ENCODE results near the gene PDE10A.

The PDE10A gene

DNA sequence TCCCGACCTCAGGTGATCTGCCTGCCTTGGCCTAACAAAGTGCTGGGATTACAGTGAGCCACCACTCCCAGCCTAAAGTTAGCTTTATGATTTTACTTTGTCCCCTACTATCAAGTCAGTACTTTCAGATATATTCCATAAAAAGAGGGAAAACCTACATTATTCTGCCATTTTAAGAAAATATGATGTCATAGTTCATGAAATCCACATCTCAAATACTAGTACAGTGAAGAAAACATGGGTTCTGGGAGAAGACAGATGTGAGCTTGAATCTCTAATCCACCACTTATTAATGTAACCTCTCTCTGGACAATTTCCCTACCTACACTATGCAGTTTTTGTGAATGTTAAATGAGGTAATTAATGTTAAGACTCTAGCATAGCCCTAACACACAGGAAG lies 74.5 kb downstream of the PDE10A start:
- H3K9me2 ChIP-seq (replicated peaks; ENCODE audit: insufficient read depth, low read length): no peaks in the 10 kb centered on the region
- no peaks in the 10 kb centered on the region for H4K20me1 ChIP-seq (ENCODE audit: low read depth, low read length)
- no peak overlapping the region for H3K27ac ChIP-seq (ENCODE audit: low read depth, low read length)
- H3K79me2 ChIP-seq (ENCODE audit: insufficient read depth, low read length): no peaks in the 10 kb centered on the region
- TF ChIP-seq EZH2phosphoT487 (conservative IDR thresholded peaks at IDR 0.05; ENCODE audit: low read length): no peak
- TF ChIP-seq, protein P1, sequence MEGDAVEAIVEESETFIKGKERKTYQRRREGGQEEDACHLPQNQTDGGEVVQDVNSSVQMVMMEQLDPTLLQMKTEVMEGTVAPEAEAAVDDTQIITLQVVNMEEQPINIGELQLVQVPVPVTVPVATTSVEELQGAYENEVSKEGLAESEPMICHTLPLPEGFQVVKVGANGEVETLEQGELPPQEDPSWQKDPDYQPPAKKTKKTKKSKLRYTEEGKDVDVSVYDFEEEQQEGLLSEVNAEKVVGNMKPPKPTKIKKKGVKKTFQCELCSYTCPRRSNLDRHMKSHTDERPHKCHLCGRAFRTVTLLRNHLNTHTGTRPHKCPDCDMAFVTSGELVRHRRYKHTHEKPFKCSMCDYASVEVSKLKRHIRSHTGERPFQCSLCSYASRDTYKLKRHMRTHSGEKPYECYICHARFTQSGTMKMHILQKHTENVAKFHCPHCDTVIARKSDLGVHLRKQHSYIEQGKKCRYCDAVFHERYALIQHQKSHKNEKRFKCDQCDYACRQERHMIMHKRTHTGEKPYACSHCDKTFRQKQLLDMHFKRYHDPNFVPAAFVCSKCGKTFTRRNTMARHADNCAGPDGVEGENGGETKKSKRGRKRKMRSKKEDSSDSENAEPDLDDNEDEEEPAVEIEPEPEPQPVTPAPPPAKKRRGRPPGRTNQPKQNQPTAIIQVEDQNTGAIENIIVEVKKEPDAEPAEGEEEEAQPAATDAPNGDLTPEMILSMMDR (IDR thresholded peaks at IDR 0.05; ENCODE audit: insufficient read depth, low read length, poor library complexity, severe bottlenecking): no peak
- no peak overlapping the region for H3K4me3 ChIP-seq (ENCODE audit: insufficient read depth, low read length, poor library complexity, severe bottlenecking)
- H3F3A ChIP-seq (ENCODE audit: insufficient read depth): no peaks in the 10 kb centered on the region
- no peak overlapping the region for H3K9ac ChIP-seq (ENCODE audit: low read length)
- no peaks in the 10 kb centered on the region for H3K27me3 ChIP-seq (ENCODE audit: low read length)
- H3K36me3 ChIP-seq (ENCODE audit: low read length): no peaks in the 10 kb centered on the region
- no peak overlapping the region for H2AFZ ChIP-seq (ENCODE audit: low read depth, low read length, severe bottlenecking)
- no peak overlapping the region for H3K4me2 ChIP-seq (ENCODE audit: low read depth, low read length, poor library complexity, severe bottlenecking)
- no peaks in the 10 kb centered on the region for H3K9me3 ChIP-seq (ENCODE audit: insufficient read depth, low read length)

DNA sequence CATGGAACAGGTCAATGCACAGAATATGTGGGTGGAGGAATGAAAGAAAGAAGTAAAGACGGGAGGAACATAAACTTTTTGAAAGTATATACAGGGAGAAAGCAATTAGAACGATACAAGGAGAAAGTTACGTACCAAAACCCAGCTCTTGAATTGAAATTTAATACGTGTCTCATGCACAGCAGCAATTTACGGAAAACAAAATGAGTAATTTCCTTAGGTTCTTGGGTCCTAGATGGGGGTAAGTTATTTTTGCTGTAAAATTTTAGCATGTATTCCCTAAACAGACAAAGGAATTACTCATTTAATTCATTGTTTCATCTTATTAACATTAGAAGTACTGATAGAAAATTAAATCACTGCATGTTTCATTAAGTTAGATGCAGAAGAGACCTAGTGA lies 75.8 kb downstream of the PDE10A start:
- TF ChIP-seq EZH2phosphoT487 (conservative IDR thresholded peaks at IDR 0.05; ENCODE audit: low read length): no peak
- TF ChIP-seq, protein P1 (IDR thresholded peaks at IDR 0.05; ENCODE audit: insufficient read depth, low read length, poor library complexity, severe bottlenecking): no peak
- H4K20me1 ChIP-seq (ENCODE audit: low read depth, low read length): no peaks in the 10 kb centered on the region
- no peak overlapping the region for H3K9ac ChIP-seq (ENCODE audit: low read length)
- H3K79me2 ChIP-seq (ENCODE audit: insufficient read depth, low read length): no peaks in the 10 kb centered on the region
- no peaks in the 10 kb centered on the region for H3K9me2 ChIP-seq (replicated peaks; ENCODE audit: insufficient read depth, low read length)
- no peak overlapping the region for H2AFZ ChIP-seq (ENCODE audit: low read depth, low read length, severe bottlenecking)
- no peak overlapping the region for H3K27ac ChIP-seq (ENCODE audit: low read depth, low read length)
- H3K4me3 ChIP-seq (ENCODE audit: insufficient read depth, low read length, poor library complexity, severe bottlenecking): no peak overlapping the region
- H3F3A ChIP-seq (ENCODE audit: insufficient read depth): no peaks in the 10 kb centered on the region
- H3K4me2 ChIP-seq (ENCODE audit: low read depth, low read length, poor library complexity, severe bottlenecking): no peak overlapping the region
- no peaks in the 10 kb centered on the region for H3K36me3 ChIP-seq (ENCODE audit: low read length)
- H3K9me3 ChIP-seq (ENCODE audit: insufficient read depth, low read length): no peaks in the 10 kb centered on the region
- no peaks in the 10 kb centered on the region for H3K27me3 ChIP-seq (ENCODE audit: low read length)

DNA sequence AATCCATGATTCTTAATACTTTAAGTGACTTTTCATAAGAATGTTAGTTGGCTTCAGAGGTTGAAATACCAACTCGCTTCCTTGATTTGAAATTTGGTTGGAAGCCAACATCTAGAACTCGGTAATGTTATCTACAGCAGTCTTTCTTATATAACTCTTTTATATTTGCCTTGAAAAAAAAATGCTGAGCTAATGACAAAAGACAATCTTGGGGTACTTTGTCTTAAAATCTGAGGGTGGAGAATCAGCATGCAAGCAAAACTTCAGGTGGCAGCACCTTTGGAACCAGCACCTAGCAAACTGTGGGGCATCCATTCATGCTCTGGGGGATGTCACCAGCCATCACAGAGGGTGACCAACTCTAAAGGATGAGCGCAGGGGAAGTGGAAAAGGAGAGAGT lies 76.3 kb downstream of the PDE10A start:
- Histone ChIP-seq H3K27me3 (ENCODE audit: low read length) (no peaks in the 10 kb centered on the region), H3K27ac (ENCODE audit: low read depth, low read length) (no peak overlapping the region), H3K9ac (ENCODE audit: low read length) (no peak overlapping the region), H4K20me1 (ENCODE audit: low read depth, low read length) (no peaks in the 10 kb centered on the region), H3F3A (ENCODE audit: insufficient read depth) (no peaks in the 10 kb centered on the region), H3K79me2 (ENCODE audit: insufficient read depth, low read length) (no peaks in the 10 kb centered on the region), H3K4me2 (ENCODE audit: low read depth, low read length, poor library complexity, severe bottlenecking) (no peak overlapping the region), H3K36me3 (ENCODE audit: low read length) (no peaks in the 10 kb centered on the region), H3K9me2 (replicated peaks; ENCODE audit: insufficient read depth, low read length) (no peaks in the 10 kb centered on the region), H3K4me3 (ENCODE audit: insufficient read depth, low read length, poor library complexity, severe bottlenecking) (no peak overlapping the region), H2AFZ (ENCODE audit: low read depth, low read length, severe bottlenecking) (no peak overlapping the region), H3K9me3 (ENCODE audit: insufficient read depth, low read length) (no peaks in the 10 kb centered on the region)
- TF ChIP-seq EZH2phosphoT487 (conservative IDR thresholded peaks at IDR 0.05; ENCODE audit: low read length): no peak
- TF ChIP-seq, protein P1 (IDR thresholded peaks at IDR 0.05; ENCODE audit: insufficient read depth, low read length, poor library complexity, severe bottlenecking): no peak
